RCC 7860 (cell line): ENCODE measurements around the gene KRTAP5-5.
"Not testable (repeated sequence)": the region's sequence is repeated elsewhere in the genome, so short reads cannot be mapped to it uniquely, and the experiment has no call there.

Source experiments
- DNase-seq: peaks from one replicate; pipeline ENCODE4 v3.0.0-alpha.2; 2015; ENCODE audit warnings: low spot score
- FAIRE-seq: peaks from 2 replicates; lab custom pipeline; 2012; peaks lifted over from hg19 to GRCh38; lab: Jason Lieb, UNC

Gene KRTAP5-5

GRCh38 chr11:1605923-1606322, 23.7 kb upstream of the KRTAP5-5 start:
- not testable (repeated sequence) for DNase-seq, FAIRE-seq

- DNase-seq, FAIRE-seq: not testable (repeated sequence)
Measured at GRCh38 chr11:1607156-1607845, 22.3 kb upstream of the KRTAP5-5 start.

- DNase-seq, FAIRE-seq: not testable (repeated sequence)
Measured at GRCh38 chr11:1607901-1608300, 21.7 kb upstream of the KRTAP5-5 start.

- no peak for FAIRE-seq
- no peak for DNase-seq
Measured at GRCh38 chr11:1608363-1608762, 21.2 kb upstream of the KRTAP5-5 start, which contains the start of gene KRTAP5-3. KRTAP5-3 (minus strand) TSS chr11:1608463; CDS start chr11:1608385, 78 bp downstream.

- DNase-seq (no peak), FAIRE-seq (no peak)
Measured at GRCh38 chr11:1618231-1618630, 11.3 kb upstream of the KRTAP5-5 start.

GRCh38 chr11:1619449-1619848, 10.1 kb upstream of the KRTAP5-5 start:
- FAIRE-seq (no peak), DNase-seq (no peak)

- DNase-seq (no peak), FAIRE-seq (no peak)
Measured at GRCh38 chr11:1622086-1622485, 7.5 kb upstream of the KRTAP5-5 start, which contains the start of gene KRTAP5-4. KRTAP5-4 (minus strand) TSS chr11:1622138; CDS start chr11:1622093, 45 bp downstream.

GRCh38 chr11:1623716-1624115, 5.9 kb upstream of the KRTAP5-5 start:
- FAIRE-seq (no peak), DNase-seq (no peak)

- DNase-seq (no peak), FAIRE-seq (no peak)
Measured at GRCh38 chr11:1624621-1625020, 5.0 kb upstream of the KRTAP5-5 start.

GRCh38 chr11:1625541-1625940, 4.0 kb upstream of the KRTAP5-5 start:
- FAIRE-seq (no peak), DNase-seq (no peak)

- no peak for FAIRE-seq
Measured at GRCh38 chr11:1628506-1629325, 859 bp upstream of the KRTAP5-5 start.

GRCh38 chr11:1630271-1630670, 696 bp downstream of the KRTAP5-5 start:
- FAIRE-seq = no peak
- DNase-seq = no peak

More at GRCh38 chr11:1628506-1629325, 859 bp upstream of the KRTAP5-5 start:
- no peak for DNase-seq

GRCh38 chr11:1631066-1631568, 1.5 kb downstream of the KRTAP5-5 start:
- DNase-seq = no peak
- no peak for FAIRE-seq

GRCh38 chr11:1632053-1632714, 2.6 kb downstream of the KRTAP5-5 start:
- no peak for DNase-seq
- FAIRE-seq = no peak

- FAIRE-seq (no peak), DNase-seq (no peak)
Measured at GRCh38 chr11:1633864-1634263, 4.3 kb downstream of the KRTAP5-5 start.

GRCh38 chr11:1636291-1636950, 6.8 kb downstream of the KRTAP5-5 start:
- FAIRE-seq = no peak
- DNase-seq = no peak

GRCh38 chr11:1637628-1638027, 8.1 kb downstream of the KRTAP5-5 start:
- DNase-seq (no peak), FAIRE-seq (no peak)

- DNase-seq = no peak
- FAIRE-seq = no peak
Measured at GRCh38 chr11:1638344-1638743, 8.8 kb downstream of the KRTAP5-5 start.

- no peak for DNase-seq
- FAIRE-seq = no peak
Measured at GRCh38 chr11:1639102-1639620, 9.6 kb downstream of the KRTAP5-5 start.

GRCh38 chr11:1639666-1640065, 10.1 kb downstream of the KRTAP5-5 start:
- FAIRE-seq = no peak
- no peak for DNase-seq
